ACC112 (cell line): Measurements from ENCODE around the gene WDR81.
"Not testable (repeated sequence)": the region's sequence is repeated elsewhere in the genome, so short reads cannot be mapped to it uniquely, and the experiment has no call there.

Experiments
- H2AFZ ChIP-seq: fragments of 200-600 bp; sonication (generic); one replicate; pipeline ENCODE4 v1.6.0; 2017; ENCODE audit warnings: antibody characterized with exemption, low read length; ENCODE audit not compliant: unreplicated experiment
- H3K27ac ChIP-seq: fragments of 200-600 bp; sonication (generic); 2 replicates; pipeline ENCODE4 v1.5.1; 2014; ENCODE audit warnings: low read depth, mild to moderate bottlenecking, antibody characterized with exemption, low read length, moderate library complexity
- H3K27me3 ChIP-seq: fragments of 200-600 bp; sonication (generic); 2 replicates; pipeline ENCODE4 v1.6.1; 2014; ENCODE audit warnings: mild to moderate bottlenecking, antibody characterized with exemption, low read length, moderate library complexity, mixed read lengths; ENCODE audit not compliant: insufficient read depth
- H3K36me3 ChIP-seq: fragments of 200-600 bp; sonication (generic); 2 replicates; pipeline ENCODE4 v1.6.1; 2016; ENCODE audit warnings: mild to moderate bottlenecking, antibody characterized with exemption, low read length, moderate library complexity, mixed read lengths; ENCODE audit not compliant: insufficient read depth
- H3K4me1 ChIP-seq: fragments of 200-600 bp; sonication (generic); one replicate; pipeline ENCODE4 v1.6.1; 2016; ENCODE audit warnings: low read length, mixed read lengths; ENCODE audit not compliant: insufficient read depth, unreplicated experiment, control insufficient read depth
- H3K4me3 ChIP-seq: fragments of 200-600 bp; sonication (generic); 2 replicates; pipeline ENCODE4 v1.5.1; 2014; ENCODE audit warnings: mild to moderate bottlenecking, low read depth, low read length
- H3K79me2 ChIP-seq: fragments of 200-600 bp; sonication (generic); one replicate; pipeline ENCODE4 v1.6.0; 2016; ENCODE audit warnings: low read length; ENCODE audit not compliant: control insufficient read depth, unreplicated experiment, insufficient read depth

The WDR81 gene

DNA sequence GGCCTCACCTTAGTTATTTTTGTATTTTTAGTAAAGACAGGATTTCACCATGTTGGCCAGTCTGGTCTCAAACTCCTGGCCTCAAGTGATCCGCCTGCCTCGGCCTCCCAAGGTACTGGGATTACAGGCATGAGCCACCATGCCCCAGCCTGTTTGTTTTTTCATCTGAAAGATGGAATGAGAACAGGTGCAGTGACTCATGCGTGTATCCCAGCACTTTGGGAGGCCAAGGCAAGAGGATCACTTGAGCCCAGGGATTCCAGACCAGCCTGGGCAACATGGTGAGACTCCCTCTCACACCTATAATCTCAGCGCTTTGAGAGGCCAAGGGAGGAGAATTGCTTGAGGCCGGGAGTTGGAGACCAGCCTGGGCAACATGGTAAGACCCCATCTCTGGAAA lies 24.6 kb upstream of the WDR81 start:
- not testable (repeated sequence) for H3K79me2 ChIP-seq, H3K27ac ChIP-seq, H3K4me3 ChIP-seq, H2AFZ ChIP-seq, H3K4me1 ChIP-seq, H3K36me3 ChIP-seq, H3K27me3 ChIP-seq

DNA sequence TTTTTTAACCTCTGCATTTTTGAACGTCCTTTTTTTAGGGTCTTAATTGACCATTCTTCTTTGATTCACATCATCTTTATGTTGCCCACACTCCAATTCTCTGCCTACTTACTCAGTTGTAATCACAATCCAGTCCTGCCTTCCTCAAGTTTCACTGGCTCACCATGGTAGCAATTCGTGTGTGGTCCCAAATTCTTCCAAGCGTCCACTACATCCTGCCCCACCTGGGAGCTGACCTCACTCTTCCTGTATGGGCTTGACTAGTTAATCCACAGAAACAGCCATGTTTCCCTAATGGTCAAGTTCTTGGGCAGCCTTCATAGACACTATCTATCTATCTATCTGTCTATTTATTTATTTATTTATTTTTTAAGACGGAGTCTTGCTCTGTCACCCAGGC lies 21.4 kb upstream of the WDR81 start:
- Histone ChIP-seq H3K4me1 (no peaks in the 10 kb centered on the region), H3K4me3 (no peak overlapping the region), H2AFZ (no peak overlapping the region), H3K27me3 (no peaks in the 10 kb centered on the region), H3K36me3 (no peaks in the 10 kb centered on the region), H3K79me2 (no peaks in the 10 kb centered on the region), H3K27ac (no peak overlapping the region)

DNA sequence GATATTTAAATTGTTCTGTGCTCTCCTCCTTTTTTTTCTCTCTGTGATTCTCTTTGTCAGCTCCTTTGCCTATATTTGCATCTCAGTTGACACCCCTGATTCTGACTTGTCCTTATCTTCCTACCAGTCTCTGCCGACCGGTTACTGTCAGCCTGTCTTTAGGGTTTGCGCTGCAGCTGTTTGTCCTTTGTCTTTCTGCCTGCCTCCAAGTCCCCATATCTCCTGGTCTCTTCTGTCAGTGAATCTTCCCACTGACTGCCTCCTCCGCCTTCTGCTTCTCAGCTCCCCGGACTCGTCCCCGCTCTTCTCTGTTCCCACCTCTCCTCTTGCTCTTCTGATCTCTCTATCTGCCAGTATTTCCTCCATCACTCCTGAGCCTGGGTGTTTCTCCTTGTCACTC lies 19.5 kb upstream of the WDR81 start:
- Histone ChIP-seq H3K27me3 (no peaks in the 10 kb centered on the region), H3K79me2 (no peaks in the 10 kb centered on the region), H3K4me3 (no peak overlapping the region), H3K36me3 (no peaks in the 10 kb centered on the region), H3K4me1 (no peaks in the 10 kb centered on the region), H3K27ac (no peak overlapping the region), H2AFZ (no peak overlapping the region)

DNA sequence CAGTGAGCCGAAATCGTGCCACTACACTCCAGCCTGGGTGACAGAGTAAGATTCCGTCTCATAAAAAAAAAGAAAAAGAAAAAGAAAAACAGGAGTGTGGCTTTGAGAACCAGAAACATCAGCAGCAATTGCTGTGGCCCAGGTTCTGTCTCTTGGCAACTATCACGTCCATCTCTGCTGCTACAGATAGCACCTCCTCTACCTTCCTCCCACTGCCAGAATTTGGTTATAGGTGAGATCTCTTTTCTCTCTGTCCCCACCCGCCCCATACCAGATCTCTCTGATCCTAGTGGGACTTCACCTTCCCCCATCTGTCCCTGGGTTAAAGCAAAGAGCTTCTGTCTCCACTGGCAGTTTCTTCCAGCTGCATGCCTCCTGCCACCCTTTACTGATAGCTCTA lies 17.4 kb upstream of the WDR81 start:
- Histone ChIP-seq H3K27ac (no peak overlapping the region), H3K4me3 (no peak overlapping the region), H3K79me2 (peaks cover 7% of the 10 kb centered on the region), H3K27me3 (no peaks in the 10 kb centered on the region), H3K4me1 (peaks cover 14% of the 10 kb centered on the region), H3K36me3 (peaks cover 7% of the 10 kb centered on the region), H2AFZ (no peak overlapping the region)

DNA sequence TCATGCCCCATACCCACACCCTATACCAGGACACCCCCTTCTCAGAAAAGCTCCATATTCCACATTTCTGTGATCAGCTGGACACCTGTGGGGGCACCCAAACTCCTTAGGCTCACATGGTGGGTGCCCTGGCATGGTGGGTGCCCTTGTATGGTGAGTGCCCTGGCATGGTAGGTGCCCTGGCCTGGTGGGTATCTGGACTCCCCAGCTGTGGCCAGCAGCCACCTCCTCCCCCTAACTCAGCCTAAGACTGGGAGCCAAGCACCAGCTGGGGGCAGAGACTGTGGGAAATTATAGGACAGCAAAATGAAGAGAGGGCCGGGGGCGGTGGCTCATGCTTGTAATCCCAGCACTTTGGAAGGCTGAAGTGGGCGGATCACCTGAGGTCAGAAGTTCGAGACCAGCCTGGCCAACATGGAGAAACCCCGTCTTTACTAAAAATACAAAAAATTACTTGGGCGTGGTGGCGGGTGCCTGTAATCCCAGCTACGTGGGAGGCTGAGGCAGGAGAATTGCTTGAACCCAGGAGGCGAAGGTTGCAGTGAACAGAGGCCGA lies 15.6 kb upstream of the WDR81 start:
- not testable (repeated sequence) for H3K27ac ChIP-seq, H3K27me3 ChIP-seq, H2AFZ ChIP-seq, H3K4me3 ChIP-seq
- Histone ChIP-seq H3K4me1 (peaks cover 32% of the 10 kb centered on the region), H3K36me3 (peaks cover 24% of the 10 kb centered on the region), H3K79me2 (peaks cover 25% of the 10 kb centered on the region)

DNA sequence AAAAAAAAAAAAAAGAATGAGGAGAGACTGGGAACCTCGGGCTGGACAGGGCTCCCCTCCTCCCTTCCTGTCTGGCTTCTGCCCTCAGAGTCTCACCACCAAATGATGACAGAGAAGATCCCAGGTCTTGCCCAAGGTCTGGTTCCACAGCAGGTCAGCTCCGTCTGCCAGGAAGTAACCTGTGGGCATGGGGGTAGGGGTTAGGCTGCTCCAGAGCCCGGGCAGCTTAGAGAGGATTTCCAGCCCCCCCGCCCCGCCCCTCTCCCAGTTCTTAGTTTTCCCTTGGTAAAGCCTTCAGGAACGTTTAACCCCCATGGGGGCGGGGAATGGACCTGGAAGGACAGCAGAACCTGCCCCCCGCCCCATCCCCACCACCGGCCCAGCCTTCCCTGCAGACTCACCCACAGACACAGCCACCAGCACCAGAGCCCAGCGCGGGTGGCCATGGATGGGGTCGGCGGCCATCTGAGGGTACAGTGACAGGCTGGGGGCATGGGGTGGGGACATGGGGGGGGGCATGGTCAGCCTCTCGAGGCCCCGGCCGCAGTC lies 15.0 kb upstream of the WDR81 start:
- no peak overlapping the region for H2AFZ ChIP-seq
- H3K4me3 ChIP-seq, result peak overlapping the region; percentile 71
- H3K27me3 ChIP-seq, result no peaks in the 10 kb centered on the region
- H3K4me1 ChIP-seq, result peaks cover 35% of the 10 kb centered on the region
- H3K79me2 ChIP-seq, result peaks cover 31% of the 10 kb centered on the region
- H3K36me3 ChIP-seq, result peaks cover 29% of the 10 kb centered on the region
- H3K27ac ChIP-seq, result no peak overlapping the region

DNA sequence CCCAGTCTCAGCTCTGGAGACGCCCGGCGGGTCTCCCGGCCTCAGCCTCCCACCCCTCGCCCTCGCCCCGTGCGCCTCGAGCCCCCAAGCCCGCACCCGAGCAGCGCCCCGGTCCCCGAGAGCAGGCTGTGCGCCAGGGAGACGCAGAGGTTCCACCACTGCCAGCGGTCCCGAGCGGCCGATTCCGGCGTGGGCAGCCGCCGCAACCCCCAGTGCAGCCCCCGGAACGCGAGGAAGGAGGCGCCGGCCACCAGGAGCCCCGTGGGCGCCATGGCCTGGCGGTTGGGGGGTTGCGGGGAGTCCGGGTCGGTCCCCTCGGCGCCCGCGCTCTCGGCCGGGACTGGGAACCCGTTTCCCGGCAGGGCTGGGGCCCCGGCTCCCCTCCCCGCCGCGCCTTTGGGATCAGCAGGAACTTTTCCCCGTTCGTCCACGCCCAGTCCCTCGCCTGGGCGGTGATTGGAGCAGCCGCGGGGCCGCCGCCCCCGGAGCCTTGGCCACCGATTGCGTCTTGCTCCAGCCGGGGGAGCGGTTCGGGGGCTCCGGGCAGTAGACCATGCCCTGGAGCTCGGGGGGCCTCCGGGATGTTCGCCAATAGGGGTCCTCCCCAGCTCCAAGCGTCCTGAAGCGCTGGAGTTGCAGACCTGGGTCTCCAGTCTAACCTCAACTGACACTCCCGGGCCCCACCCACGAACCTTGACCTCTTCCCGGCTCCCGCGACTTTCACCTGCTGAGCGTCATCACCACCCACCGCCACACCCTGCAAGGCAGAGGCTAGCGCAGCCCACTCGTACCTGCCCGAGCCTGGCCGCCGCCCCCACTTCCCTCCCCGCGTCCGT lies 14.3 kb upstream of the WDR81 start, which contains the start of gene TLCD2:
TLCD2 (minus strand) TSS at position 407 of the 836 bp plus-strand sequence; CDS start at position 272, 135 bp downstream.
- no peak within 1 kb of the TSS for H3K27ac ChIP-seq
- peaks cover 35% of the 10 kb centered on the region for H3K4me1 ChIP-seq
- no peak within 1 kb of the TSS for H2AFZ ChIP-seq
- H3K79me2 ChIP-seq, result peaks cover 35% of the 10 kb centered on the region
- no peaks in the 10 kb centered on the region for H3K27me3 ChIP-seq
- H3K4me3 ChIP-seq, result peak within 1 kb of the TSS; percentile 71
- H3K36me3 ChIP-seq, result peaks cover 29% of the 10 kb centered on the region

DNA sequence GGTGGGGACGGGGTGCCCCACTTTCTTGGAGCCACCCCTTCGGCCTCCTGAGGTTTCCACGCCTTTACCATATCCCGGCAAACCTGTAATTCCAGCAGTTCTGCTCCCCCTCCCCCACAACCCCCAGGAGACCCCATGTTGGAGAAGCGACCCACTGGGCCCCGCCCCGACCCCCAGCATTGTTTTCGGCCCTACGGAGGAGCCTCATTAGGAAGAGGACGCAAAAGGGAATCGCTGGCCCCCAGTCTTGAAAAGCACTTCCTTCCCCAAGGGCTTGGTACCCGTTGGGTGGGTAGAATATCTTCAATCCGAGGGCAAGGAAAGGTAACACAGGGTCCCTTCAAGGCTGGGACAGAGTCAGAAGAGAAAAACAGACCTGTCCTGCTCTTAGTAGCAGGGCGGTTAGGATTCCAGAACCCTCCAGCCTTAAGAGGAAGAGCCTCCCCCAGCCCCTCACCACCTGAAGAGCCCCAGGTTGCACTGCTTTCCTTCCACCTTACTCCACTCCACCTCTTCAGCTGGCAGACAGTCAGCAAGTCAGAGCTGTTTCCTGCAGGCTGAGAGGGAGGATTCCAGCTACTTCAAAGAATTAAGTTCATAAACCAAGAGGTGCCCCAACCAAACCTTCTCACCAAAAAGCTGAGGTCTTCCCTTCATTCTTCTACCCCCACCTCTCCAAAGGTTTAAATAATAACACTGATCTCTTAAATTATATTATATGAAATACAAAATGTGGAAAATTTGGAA lies 13.5 kb upstream of the WDR81 start:
- Histone ChIP-seq H3K79me2 (peaks cover 41% of the 10 kb centered on the region), H3K4me1 (peaks cover 35% of the 10 kb centered on the region), H2AFZ (no peak overlapping the region), H3K36me3 (peaks cover 29% of the 10 kb centered on the region), H3K4me3 (peak overlapping the region; percentile 71), H3K27me3 (no peaks in the 10 kb centered on the region), H3K27ac (no peak overlapping the region)

DNA sequence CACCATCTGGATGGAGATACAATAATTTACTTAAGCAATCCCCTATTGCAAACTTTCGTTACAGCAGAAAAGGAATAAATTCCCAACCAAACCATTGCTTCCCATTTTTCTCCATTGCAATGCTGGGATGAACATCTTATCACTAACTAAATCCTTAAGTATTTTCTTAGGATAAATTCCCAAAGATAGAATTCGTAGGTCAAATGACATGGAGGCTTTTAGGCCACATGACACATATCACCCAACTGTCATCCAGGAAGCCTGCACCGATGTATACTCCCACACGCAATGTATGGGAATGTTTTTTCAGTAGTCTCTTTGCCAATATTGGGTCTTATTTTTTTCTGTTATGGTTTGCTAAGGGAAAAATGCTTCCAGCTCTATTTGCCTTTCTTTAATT lies 12.7 kb upstream of the WDR81 start:
- Histone ChIP-seq H3K4me1 (peaks cover 35% of the 10 kb centered on the region), H3K36me3 (peaks cover 29% of the 10 kb centered on the region), H3K27ac (0 out of 2 replicates have a peak overlapping the region, but pooled peaks have one; percentile 20), H3K4me3 (peak overlapping the region; percentile 37), H2AFZ (no peak overlapping the region), H3K27me3 (no peaks in the 10 kb centered on the region), H3K79me2 (peaks cover 41% of the 10 kb centered on the region)

DNA sequence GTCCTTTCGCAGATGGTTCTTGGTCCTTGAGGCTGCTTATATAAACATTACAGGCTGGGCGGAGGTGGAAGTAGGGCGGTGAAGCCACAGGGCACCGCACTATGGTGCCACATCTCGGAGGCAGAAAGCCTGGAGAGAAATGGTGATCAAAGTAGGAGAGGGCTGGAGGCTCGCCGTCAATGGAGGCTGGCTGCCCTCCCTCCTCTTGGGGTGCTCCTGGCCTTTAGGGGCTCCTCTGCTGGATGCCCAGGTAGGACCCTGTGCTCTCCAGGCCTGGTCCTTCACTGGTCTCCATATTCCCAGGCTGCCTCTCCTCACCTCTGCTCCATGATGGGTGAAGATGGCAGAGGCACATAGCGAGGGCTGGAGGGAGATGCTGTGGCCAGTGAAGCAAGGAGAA lies 12.2 kb upstream of the WDR81 start:
- H2AFZ ChIP-seq, result no peak overlapping the region
- H3K79me2 ChIP-seq, result peaks cover 41% of the 10 kb centered on the region
- H3K27ac ChIP-seq, result 0 out of 2 replicates have a peak overlapping the region, but pooled peaks have one; percentile 20
- H3K4me3 ChIP-seq, result peak overlapping the region; percentile 2; the same call in 1 of the 2 replicates
- H3K27me3 ChIP-seq, result no peaks in the 10 kb centered on the region
- H3K36me3 ChIP-seq, result peaks cover 29% of the 10 kb centered on the region
- peaks cover 35% of the 10 kb centered on the region for H3K4me1 ChIP-seq
